NCI-H187 (cell line): ENCODE results near the gene FBXO9.
A peak's percentile ranks its signal among the peaks of the same experiment; 100 is the strongest.
"Not testable (repeated sequence)": the region's sequence is repeated elsewhere in the genome, so short reads cannot be mapped to it uniquely, and the experiment has no call there.

ENCODE experiments used
- DNase-seq, 2 experiments: peaks; one replicate each; lab custom pipeline; 2025; lab: John Stamatoyannopoulos, UW

FBXO9 gene

DNA sequence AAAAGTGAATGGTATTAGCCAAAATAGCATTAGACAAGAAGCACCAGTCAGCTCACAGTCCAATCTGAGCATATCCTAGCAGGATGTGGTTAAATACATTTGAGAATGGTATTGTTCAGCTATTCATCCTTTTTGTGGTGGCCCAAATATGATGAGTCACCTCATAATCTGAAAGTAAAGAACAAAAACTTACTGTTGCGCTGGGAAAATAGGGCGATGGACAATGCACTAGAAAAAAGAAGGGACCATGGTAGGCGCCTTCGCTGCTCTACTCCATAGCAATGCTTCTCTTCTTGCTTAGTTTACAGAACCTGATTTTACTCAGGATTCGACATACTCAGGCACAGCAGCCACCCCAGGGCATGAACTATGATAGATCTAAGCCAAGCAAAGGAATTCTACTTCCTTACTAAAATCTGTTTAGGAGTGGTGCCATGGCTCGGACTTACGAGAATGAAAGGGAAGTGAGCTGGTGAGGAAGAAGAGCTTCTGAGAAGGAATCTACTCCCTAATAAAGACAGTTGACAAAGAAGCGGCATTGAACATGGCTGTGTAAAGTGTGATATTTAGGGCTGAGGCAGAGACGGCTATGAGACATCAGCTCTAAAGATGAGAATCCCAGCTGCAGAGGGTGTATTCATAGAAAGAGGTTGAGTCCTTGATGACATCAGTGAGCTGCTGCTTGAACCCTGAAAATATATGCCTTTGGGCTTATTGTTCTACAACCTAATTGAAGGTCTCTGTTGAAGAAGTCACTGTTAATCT, 16.6 kb upstream of the FBXO9 start:
- no peak for DNase-seq

- DNase-seq = no peak
Observed at GRCh38 chr6:53049415-53049814, 15.8 kb upstream of the FBXO9 start.

DNA sequence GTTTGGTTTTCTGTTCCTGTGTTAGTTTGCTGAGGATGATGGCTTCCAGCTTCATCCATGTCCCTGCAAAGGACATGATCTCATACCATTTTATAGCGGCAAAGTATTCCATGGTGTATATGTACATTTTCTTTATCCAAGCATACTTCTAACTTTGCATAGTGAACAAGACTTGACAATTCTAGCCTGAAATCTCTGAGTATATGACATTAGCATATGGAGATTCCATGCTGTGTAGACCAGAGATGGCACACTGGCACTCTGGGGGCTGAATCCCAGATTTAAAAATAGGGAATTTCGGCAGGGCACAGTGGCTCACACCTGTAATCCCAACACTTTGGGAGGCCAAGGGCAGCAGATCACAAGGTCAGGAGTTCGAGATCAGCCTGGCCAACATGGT, 13.1 kb upstream of the FBXO9 start:
- DNase-seq = not testable (repeated sequence)

DNA sequence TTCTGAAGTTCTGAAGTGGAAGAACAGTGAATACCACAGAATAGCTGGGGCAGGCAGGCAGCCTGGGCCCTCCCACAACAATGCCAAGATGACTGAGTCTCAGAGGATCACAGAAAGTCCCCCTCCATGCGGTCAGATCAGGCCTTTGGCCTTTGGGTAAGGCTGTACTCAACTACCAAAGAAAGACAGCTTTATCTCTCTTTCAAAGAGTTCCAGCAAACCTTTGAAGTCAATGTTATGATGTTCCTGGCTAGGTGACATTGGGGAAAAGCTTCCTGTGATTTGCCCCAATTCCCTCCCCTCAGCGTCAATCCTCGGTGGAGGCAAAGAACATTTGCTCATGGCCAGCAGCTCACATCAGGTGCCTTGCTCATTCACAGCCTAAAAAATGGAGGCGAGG, 10.7 kb upstream of the FBXO9 start:
- no peak for DNase-seq

DNA sequence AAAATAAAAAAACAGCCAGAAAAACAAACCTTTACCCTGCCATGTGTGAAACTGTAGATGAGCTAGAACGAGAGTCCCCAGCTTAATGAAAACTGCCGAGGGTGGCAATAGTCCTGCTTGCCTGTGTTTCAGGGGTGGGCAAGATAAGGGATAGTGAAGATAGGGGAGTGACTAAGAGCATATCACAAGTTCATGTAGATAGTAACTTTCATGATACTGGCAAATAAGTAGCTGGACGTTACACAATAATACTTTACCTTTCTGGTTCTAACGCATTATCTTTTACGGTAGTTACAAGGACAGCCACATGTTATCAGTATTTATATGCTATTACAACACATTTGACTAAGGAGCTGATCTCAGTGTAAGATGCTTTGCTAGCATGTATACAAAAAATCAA, 9.3 kb upstream of the FBXO9 start:
- DNase-seq = no peak

- DNase-seq = no peak
Observed at GRCh38 chr6:53056273-53056672, 8.9 kb upstream of the FBXO9 start.

DNA sequence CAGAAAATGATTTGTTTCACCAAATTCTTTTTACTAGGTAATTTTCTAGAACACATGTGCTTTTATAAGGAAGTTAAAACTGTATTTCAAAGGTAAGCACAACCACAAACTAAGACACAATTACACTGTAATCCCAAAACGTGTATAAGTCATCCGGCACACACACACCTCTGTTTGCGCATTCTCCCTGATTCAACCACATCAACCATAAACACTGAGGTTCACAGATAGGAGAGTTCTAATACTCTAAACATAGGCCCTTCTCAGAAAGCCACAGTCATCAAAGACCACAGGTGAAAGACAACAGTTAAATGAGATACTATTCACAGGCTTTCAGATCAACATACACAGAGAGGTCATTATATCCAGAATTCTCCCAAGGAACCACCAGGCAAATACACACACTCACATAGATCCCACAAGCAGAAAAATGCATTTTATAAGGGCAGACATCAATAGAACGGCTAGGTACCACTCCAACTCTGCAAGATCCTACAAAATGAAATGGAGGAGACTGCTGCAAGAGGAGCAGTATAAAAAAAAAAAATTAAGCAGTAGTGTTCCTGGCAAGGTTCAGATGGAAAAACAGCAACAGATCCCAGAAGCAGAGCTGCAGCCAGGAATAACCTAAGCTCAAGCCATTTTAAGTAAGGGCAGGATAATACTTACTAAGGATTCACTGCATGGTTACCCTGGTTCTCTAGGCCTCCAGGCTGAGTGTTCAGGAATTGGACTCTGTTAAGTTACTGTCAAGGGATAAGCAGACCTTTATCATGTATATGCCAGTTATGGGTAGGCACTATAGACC, 6.6 kb upstream of the FBXO9 start:
- DNase-seq = no peak

DNA sequence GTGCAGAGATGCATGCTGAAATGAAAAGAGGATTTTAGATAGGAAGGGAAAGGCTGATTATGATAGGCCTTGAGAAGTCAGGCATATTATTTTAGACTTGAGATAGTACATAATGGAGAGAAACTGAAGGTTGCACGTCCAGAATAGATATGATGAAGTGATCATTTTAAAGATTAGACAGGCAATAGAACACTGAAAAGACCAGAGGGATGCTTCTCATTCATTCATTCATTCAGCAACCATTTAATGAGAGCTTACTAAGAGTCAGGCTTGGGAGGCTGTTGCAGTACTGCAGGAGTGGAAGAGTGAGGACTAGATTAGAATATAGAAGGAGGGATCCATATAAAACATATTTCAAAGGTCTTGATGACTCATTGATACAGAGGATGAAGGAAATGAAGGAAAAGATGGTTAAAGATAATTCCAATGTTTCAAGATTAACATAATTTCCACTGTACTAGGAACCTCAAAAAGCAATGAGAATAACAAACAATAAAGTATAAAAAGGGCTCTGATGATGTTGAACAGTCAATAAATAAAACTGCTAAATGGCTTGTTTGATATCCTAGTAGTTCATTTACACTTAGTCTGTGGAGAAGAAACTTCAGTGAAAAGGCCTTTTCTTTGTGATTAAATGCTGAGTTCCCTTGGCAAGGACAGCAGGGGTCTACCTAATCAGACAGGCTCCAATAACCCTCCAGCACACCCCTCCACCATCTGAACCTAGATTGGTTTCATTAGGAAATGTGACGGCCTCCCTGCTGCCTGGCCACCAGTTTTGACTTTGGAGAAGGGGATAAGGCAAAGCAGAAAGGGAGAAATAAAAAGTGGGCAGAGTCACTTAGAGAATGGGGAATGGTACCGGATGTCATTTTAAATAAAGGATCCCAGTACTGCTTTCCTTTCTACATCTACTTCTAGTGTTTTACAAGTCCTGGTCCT, 5.3 kb upstream of the FBXO9 start:
- no peak for DNase-seq

- DNase-seq = no peak
Observed at GRCh38 chr6:53062169-53062539, 3.0 kb upstream of the FBXO9 start.

GRCh38 chr6:53064255-53064654, 949 bp upstream of the FBXO9 start:
- not testable (repeated sequence) for DNase-seq

DNA sequence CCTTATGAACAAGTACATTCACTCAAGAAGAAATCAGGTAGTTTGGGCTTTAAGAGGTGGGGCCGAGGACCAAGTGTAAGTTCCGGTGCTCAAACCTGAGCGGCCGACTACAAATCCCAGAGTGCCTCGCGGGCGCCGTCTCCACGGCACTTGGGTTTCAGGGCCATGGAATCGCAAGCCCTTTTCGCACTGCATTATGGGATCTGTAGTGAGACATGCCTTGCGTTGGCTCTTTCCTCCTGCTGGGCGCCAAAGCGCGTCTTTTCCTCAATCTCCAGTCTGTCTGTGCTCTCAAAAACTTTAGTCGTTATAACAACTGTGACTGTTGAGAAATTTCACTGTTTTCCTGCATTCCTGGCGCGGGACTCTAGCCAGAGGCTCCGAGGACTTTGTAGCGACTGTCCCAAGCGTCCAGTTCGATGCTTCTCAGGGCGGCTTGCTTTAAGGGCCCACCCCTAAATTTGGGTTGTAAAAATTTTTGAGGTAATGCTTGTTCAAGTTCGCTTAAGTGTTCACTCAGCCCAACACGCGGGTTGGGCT, 408 bp upstream of the FBXO9 start:
- DNase-seq = peak; percentile 86 to 94

- peak in 1 of 2 experiments; percentile 12 for DNase-seq
Observed at GRCh38 chr6:53066077-53066417, 843 bp downstream of the FBXO9 start.

DNA sequence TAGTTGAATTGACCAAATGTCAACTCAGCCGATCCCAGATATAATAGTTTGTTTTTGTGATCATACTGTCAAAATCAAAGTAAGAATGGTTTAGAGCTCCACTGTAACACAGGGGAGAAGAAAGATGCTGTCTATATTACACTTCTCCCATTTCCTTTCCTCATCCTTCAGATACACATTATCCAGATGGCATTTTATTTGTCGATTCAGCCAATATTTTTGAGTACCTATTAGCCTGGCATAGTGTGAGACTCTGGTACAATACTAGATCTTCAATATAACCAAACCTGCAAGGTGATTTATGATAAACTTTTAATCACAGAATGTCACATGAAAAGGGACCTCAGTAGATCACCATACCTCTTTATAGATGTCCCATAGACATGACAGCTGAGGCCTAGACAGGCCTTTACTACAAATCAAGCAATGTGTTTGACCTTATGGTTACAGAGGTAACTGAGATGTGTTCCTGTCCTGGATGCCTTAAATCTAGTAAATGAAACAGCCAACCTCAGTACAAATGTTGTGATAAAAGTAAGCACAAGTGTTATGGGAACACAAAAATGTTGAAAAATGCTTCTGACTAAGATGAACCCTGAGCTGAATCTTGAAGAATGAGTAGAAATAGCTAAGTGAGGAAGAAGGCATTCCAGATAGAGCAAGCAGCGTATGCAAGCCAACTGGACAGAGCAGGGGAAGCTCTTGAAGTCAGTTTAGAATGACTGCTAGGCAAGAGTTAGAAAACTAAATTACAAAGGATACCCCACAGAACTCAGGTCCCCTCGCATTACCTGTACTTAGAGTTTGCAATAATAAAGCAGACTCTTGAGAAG, 1.9 kb downstream of the FBXO9 start:
- DNase-seq = no peak

DNA sequence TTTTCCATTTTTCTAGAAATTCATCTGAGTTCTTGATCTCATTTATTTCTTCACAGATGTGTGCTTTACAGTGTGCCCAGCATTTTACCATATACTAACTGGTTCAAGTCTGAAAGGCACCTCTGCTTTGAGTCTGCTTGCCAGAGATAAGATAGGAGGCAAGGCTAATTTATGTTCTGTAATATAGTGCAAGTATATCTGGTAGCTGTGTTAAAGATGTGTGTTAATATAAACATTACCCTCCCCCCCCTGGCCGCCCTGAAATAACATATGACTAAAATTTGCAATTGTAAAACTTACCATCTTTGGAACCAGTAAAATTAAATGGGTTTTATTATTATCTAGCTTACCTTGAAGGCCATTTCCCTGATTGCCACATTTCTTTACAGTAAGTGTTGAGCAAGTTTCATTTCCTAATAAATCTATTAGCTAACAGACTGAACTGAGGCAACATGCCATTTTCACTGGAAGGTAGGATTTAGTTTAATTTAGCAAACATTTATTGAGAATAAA, 2.7 kb downstream of the FBXO9 start:
- DNase-seq = no peak

DNA sequence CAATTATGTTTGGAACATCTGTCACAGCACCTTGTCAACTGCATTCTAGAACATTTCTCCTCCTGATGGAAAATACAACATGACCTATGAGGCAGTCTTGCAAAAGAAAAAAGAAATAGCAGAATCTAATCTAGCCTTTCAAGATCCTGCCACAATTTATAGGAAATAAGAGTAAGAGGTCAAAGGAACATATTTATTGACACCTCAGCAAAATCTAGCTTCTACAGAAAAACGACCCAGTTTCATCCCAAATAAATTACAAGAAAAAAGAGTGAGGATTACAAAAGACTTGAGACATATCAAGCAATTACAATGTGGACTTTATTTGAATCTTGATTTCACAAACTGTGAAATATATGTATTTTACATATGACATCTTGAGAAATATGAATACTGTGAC, 4.2 kb downstream of the FBXO9 start:
- no peak for DNase-seq

GRCh38 chr6:53070806-53071205, 5.6 kb downstream of the FBXO9 start:
- DNase-seq = no peak

- no peak for DNase-seq
Observed at GRCh38 chr6:53074347-53074746, 9.1 kb downstream of the FBXO9 start.

GRCh38 chr6:53080813-53081212, 15.6 kb downstream of the FBXO9 start:
- DNase-seq = no peak

DNA sequence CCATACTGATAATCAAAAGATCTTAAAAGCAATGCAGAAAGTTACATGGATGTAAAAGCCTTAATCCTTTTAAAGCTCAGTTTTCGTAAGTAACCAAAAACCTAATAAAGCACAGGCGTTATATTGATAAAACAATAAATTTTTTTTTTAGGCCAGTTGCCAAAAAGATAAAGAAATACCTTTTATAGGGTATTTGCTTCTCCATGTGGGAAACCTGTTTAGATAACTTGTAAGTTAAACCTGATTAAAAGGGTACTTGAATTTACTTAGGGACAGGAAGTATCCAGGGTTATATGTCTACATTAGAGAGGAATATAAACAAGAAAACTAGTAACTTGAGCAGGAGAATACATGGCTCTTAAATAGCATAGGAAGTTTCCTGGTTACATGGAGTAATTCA, 21.1 kb downstream of the FBXO9 start:
- no peak for DNase-seq

DNA sequence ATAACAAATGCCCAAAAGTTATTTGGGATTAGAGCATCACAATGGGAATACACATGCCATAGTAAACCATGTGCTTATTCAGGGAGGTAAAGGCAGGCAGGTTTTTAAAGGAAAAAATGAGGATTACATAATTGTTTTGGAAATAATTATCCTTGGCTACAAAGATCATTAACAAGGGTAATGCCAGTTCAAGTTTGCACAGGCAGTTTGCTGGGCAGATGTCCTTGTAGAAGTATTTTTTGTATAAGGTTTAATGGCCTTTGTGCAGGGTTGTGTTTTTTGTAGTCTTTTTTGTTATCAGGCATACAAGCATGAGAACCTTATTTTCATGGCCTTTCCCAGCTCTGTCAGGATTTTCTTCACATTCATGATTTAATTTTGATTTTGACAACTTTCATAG, 24.7 kb downstream of the FBXO9 start:
- no peak for DNase-seq

- DNase-seq = no peak
Observed at GRCh38 chr6:53090576-53090975, 25.4 kb downstream of the FBXO9 start.
